HepG2 (cell line): ENCODE data around the gene GRK5. TPM values are rescaled to one million over a fixed set of nuclear protein-coding genes. Genes with fewer than 3 reads are reported as not detected.

Experiments
- AHDC1 ChIP-seq: sonication (generic); formaldehyde crosslinking; IDR thresholded peaks from 2 replicates; pipeline ENCODE4 v1.5.1; 2020; ENCODE audit warnings: mild to moderate bottlenecking, missing genetic modification reagents, borderline replicate concordance
- ATM ChIP-seq: fragments of 450-650 bp; IDR thresholded peaks from 2 replicates; pipeline ENCODE4 v1.7.1; 2017; ENCODE audit warnings: mild to moderate bottlenecking, borderline replicate concordance
- CCDC6 ChIP-seq: sonication (generic); formaldehyde crosslinking; IDR thresholded peaks from 2 replicates; pipeline ENCODE4 v1.8.1; 2022; ENCODE audit warnings: mild to moderate bottlenecking, missing genetic modification reagents, moderate library complexity
- FOXP4 ChIP-seq: sonication (generic); formaldehyde crosslinking; IDR thresholded peaks from 2 replicates; pipeline ENCODE4 v1.4.0; 2020; ENCODE audit warnings: missing genetic modification reagents
- HDAC2 ChIP-seq: sonication (generic); formaldehyde crosslinking; IDR thresholded peaks from 2 replicates; pipeline ENCODE4 v1.4.0; 2020; ENCODE audit warnings: missing genetic modification reagents
- HIC2 ChIP-seq: sonication (generic); formaldehyde crosslinking; IDR thresholded peaks from 2 replicates; pipeline ENCODE4 v1.9.0; 2022; ENCODE audit warnings: low read depth, missing genetic modification reagents
- IRX3 ChIP-seq: sonication (generic); formaldehyde crosslinking; IDR thresholded peaks from 2 replicates; pipeline ENCODE4 v1.8.1; 2023; ENCODE audit warnings: mild to moderate bottlenecking, low read depth, missing genetic modification reagents, borderline replicate concordance
- JDP2 ChIP-seq: sonication (generic); formaldehyde crosslinking; IDR thresholded peaks from 2 replicates; pipeline ENCODE4 v1.8.1; 2022; ENCODE audit warnings: missing genetic modification reagents, borderline replicate concordance
- PHF21A ChIP-seq: sonication (generic); formaldehyde crosslinking; IDR thresholded peaks from 2 replicates; pipeline ENCODE4 v1.5.0; 2020; ENCODE audit warnings: mild to moderate bottlenecking, missing genetic modification reagents
- RAD51 ChIP-seq: fragments of 450-650 bp; IDR thresholded peaks from 2 replicates; pipeline ENCODE4 v1.6.1; 2016; ENCODE audit warnings: borderline replicate concordance
- RELA ChIP-seq: sonication (generic); formaldehyde crosslinking; IDR thresholded peaks from 2 replicates; pipeline ENCODE4 v1.4.0; 2020; ENCODE audit warnings: missing genetic modification reagents
- SIX1 ChIP-seq: sonication (generic); formaldehyde crosslinking; IDR thresholded peaks from 2 replicates; pipeline ENCODE4 v1.4.0; 2020; ENCODE audit warnings: missing genetic modification reagents, borderline replicate concordance
- SMAD9 ChIP-seq: sonication (generic); formaldehyde crosslinking; IDR thresholded peaks from 2 replicates; pipeline ENCODE4 v1.5.1; 2020; ENCODE audit warnings: mild to moderate bottlenecking, missing genetic modification reagents
- SRSF1 ChIP-seq: fragments of 200-400 bp; formaldehyde crosslinking; optimal IDR thresholded peaks from 2 replicates; pipeline ENCODE3; 2017; ENCODE audit warnings: mild to moderate bottlenecking, low read depth, low read length, moderate library complexity
- THAP8 ChIP-seq: sonication (generic); formaldehyde crosslinking; IDR thresholded peaks from 2 replicates; pipeline ENCODE4 v1.5.1; 2020; ENCODE audit warnings: missing genetic modification reagents, mild to moderate bottlenecking, borderline replicate concordance
- ZNF251 ChIP-seq: sonication (generic); formaldehyde crosslinking; IDR thresholded peaks from 2 replicates; pipeline ENCODE4 v1.9.0; 2021; ENCODE audit warnings: mild to moderate bottlenecking, missing genetic modification reagents
- ZNF350 ChIP-seq: sonication (generic); formaldehyde crosslinking; IDR thresholded peaks from 2 replicates; pipeline ENCODE4 v1.4.0; 2020; ENCODE audit warnings: mild to moderate bottlenecking, low read depth, missing genetic modification reagents, borderline replicate concordance
- ZNF367 ChIP-seq: sonication (generic); formaldehyde crosslinking; IDR thresholded peaks from 2 replicates; pipeline ENCODE4 v1.4.0; 2020; ENCODE audit warnings: missing genetic modification reagents, borderline replicate concordance
- ZNF619 ChIP-seq: sonication (generic); formaldehyde crosslinking; IDR thresholded peaks from 2 replicates; pipeline ENCODE4 v1.4.0; 2020; ENCODE audit warnings: mild to moderate bottlenecking, missing genetic modification reagents
- ZNF776 ChIP-seq: sonication (generic); formaldehyde crosslinking; IDR thresholded peaks from 2 replicates; pipeline ENCODE4 v1.4.0; 2020; ENCODE audit warnings: mild to moderate bottlenecking, missing genetic modification reagents
- ZSCAN22 ChIP-seq: sonication (generic); formaldehyde crosslinking; IDR thresholded peaks from 2 replicates; pipeline ENCODE4 v1.4.0; 2020; ENCODE audit warnings: mild to moderate bottlenecking, missing genetic modification reagents
- polyA plus RNA-seq, 8 experiments: library from polyadenylated mRNA; depleted of rRNA in 3 of 8; stranded (reverse) in 7 of 8; unstranded in 1 of 8; fragments of >200 nt; fragmentation: Illumina TruSeq in 4 of 8; extraction: Trizol in 4 of 8; gene quantifications; 2 replicates each; pipeline versions ENCODE4 v1.2.1 to v1.2.3, GENCODE V29; 2011 to 2016; ENCODE audit warnings: low read depth in 4 of 8, missing spikeins in 1 of 8, mixed read lengths in 1 of 8; ENCODE audit not compliant: insufficient read depth in 1 of 8
- total RNA-seq, 5 experiments: library from RNA; depleted of rRNA; stranded (reverse); fragments of >200 nt; fragmentation: Illumina TruSeq; extraction: Trizol; gene quantifications; 2 replicates each; pipeline ENCODE4 v1.2.3, GENCODE V29; 2016; ENCODE audit warnings: low read depth in 1 of 5

The GRK5 gene
- total and polyA plus RNA-seq, 2 of the 13 experiments (the other 11 are each of a cell fraction or from before 2014, with no cell fraction given): 10.4 to 12.6 TPM

- TF ChIP-seq ZNF619 (CRISPR knock-in tag) (no peak), SRSF1 (no peak), CCDC6 (CRISPR knock-in tag) (no peak; the same call in 1 of the 2 replicates), HIC2 (CRISPR knock-in tag) (no peak), ZNF251 (CRISPR knock-in tag) (no peak), PHF21A (peak; percentile 66; the same call in 1 of the 2 replicates), ZNF776 (CRISPR knock-in tag) (no peak), HDAC2 (no peak), SMAD9 (CRISPR knock-in tag) (no peak), ZNF367 (CRISPR knock-in tag) (no peak), ZNF350 (no peak), ATM (no peak), IRX3 (CRISPR knock-in tag) (no peak), RELA (CRISPR knock-in tag) (no peak), AHDC1 (peak; percentile 48; the same call in 1 of the 2 replicates), JDP2 (CRISPR knock-in tag) (no peak), ZSCAN22 (CRISPR knock-in tag) (no peak), THAP8 (CRISPR knock-in tag) (no peak), FOXP4 (CRISPR knock-in tag) (peak; percentile 81), RAD51 (no peak), SIX1 (CRISPR knock-in tag) (no peak)
Observed at GRCh38 chr10:119177708-119178371, 29.5 kb upstream of the GRK5 start (continued).
